Measurements from ENCODE around the gene PCSK1N.
"Not testable (repeated sequence)": the region's sequence is repeated elsewhere in the genome, so short reads cannot be mapped to it uniquely, and the experiment has no call there.

Gene PCSK1N

GRCh38 chrX:48835524-48836329, at the start of gene PCSK1N:
Gene PCSK1N, minus strand, starts transcription at chrX:48835610. Its CDS starts 78 bp downstream, at chrX:48835532.
- no peak for DNase-seq (ENCODE audit: low read depth)

- DNase-seq (ENCODE audit: low read depth): no peak
Observed at GRCh38 chrX:48883729-48884128, 48.3 kb upstream of the PCSK1N start.

GRCh38 chrX:48876944-48877343, 41.5 kb upstream of the PCSK1N start:
- DNase-seq (ENCODE audit: low read depth): not testable (repeated sequence)

- DNase-seq (ENCODE audit: low read depth): not testable (repeated sequence)
Observed at GRCh38 chrX:48872017-48872416, 36.6 kb upstream of the PCSK1N start.

GRCh38 chrX:48864210-48864609, 28.8 kb upstream of the PCSK1N start:
- peak; percentile 24 for DNase-seq (ENCODE audit: low read depth)

GRCh38 chrX:48854898-48855297, 19.5 kb upstream of the PCSK1N start:
- no peak for DNase-seq (ENCODE audit: low read depth)

GRCh38 chrX:48854121-48854804, 18.9 kb upstream of the PCSK1N start:
- DNase-seq (ENCODE audit: low read depth): not testable (repeated sequence)

- not testable (repeated sequence) for DNase-seq (ENCODE audit: low read depth)
Observed at GRCh38 chrX:48853494-48853893, 18.1 kb upstream of the PCSK1N start.

- no peak for DNase-seq (ENCODE audit: low read depth)
Observed at GRCh38 chrX:48852857-48853256, 17.4 kb upstream of the PCSK1N start.

GRCh38 chrX:48848847-48849246, 13.4 kb upstream of the PCSK1N start:
- no peak for DNase-seq (ENCODE audit: low read depth)

- no peak for DNase-seq (ENCODE audit: low read depth)
Observed at GRCh38 chrX:48839686-48840085, 4.3 kb upstream of the PCSK1N start.

GRCh38 chrX:48834383-48834709, 1.1 kb downstream of the PCSK1N start:
- no peak for DNase-seq (ENCODE audit: low read depth)

GRCh38 chrX:48833542-48834138, 1.8 kb downstream of the PCSK1N start:
- DNase-seq (ENCODE audit: low read depth): no peak

GRCh38 chrX:48831909-48832291, 3.5 kb downstream of the PCSK1N start:
- no peak for DNase-seq (ENCODE audit: low read depth)

GRCh38 chrX:48831136-48831908, 4.1 kb downstream of the PCSK1N start:
- DNase-seq (ENCODE audit: low read depth): no peak

GRCh38 chrX:48829016-48829735, 6.2 kb downstream of the PCSK1N start:
- no peak for DNase-seq (ENCODE audit: low read depth)

- DNase-seq (ENCODE audit: low read depth): no peak
Observed at GRCh38 chrX:48827654-48827968, 7.8 kb downstream of the PCSK1N start.

- DNase-seq (ENCODE audit: low read depth): no peak
Observed at GRCh38 chrX:48826876-48827653, 8.3 kb downstream of the PCSK1N start.

GRCh38 chrX:48826135-48826875, 9.1 kb downstream of the PCSK1N start, which contains the start of gene ERAS:
Gene ERAS, plus strand, starts transcription at chrX:48826513. Its CDS starts 2,611 bp downstream, at chrX:48829124.
- DNase-seq (ENCODE audit: low read depth): no peak

- DNase-seq (ENCODE audit: low read depth): no peak
Observed at GRCh38 chrX:48824066-48824465, 11.3 kb downstream of the PCSK1N start.

Measured in HS-27A (cell line).